Activated T-cell treated with anti-CD3 and anti-CD28 coated beads for 1 hour (primary cell): Measurements from ENCODE around the gene LMOD3.

Experiments
- DNase-seq: peaks from one replicate; pipeline ENCODE4 v3.0.0-alpha.2; 2020; ENCODE audit warnings: low read depth

Gene LMOD3

DNA sequence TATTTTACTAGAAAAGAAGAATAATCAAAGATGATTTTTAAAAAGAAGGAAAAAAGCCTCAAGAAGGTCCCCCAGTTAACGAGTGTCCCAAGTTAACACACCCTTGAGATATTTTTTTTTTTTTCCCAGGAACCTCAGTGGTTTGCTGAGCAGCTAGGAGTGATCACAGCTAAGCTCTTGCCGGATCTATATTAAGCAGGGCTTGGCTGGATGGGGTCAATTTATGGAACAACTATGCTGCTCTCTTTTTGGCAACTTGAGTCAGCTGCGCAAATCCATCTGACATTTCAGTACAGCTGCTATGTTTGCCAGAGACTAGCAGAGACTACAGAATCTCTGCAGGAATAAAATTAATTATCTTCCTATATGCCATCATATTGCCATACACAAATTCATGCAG is at the start of gene LMOD3:
Gene LMOD3 (minus strand): TSS at position 193 of the 400 bp plus-strand sequence. CDS start 209 bp downstream, outside the sequence.
- DNase-seq, result no peak

DNA sequence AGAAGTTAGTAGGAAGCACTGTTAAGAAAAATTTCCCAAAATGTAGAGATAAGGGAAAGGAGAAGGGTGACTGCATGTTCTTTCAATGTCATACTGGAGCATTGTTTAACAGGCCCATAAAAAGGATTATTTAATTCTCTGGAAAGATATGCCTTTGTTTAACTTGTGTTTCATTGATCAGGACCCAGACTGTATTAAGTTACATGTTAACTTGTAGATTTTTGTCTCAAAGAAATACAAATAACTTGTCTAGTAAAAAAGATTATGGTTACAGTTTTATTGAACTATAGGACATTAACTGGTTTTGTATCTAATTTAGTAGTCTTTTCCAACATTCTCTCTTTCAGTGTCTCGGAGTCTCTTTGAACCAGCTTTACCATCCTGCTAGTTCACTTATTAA is 49.7 kb upstream of the LMOD3 start:
- DNase-seq, result no peak

DNA sequence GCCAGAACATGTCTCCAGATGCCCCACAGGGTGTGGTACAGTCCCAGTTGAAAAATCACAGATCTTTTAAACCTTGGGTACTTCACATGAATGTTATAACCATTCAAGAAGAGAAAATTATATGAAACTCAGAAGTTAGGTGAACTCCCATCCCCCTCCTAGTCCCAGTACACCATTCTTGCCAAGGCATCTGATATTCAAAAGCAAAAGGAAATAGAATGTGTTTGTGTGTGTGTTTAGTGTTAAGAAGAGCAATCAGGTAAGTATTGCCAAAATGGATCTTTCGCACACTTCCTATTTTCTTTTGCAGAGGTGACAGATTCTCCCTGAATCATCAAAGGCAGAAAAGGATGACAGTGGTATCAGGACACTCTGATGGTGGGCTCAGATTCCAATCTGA is 44.1 kb upstream of the LMOD3 start:
- DNase-seq, result no peak

DNA sequence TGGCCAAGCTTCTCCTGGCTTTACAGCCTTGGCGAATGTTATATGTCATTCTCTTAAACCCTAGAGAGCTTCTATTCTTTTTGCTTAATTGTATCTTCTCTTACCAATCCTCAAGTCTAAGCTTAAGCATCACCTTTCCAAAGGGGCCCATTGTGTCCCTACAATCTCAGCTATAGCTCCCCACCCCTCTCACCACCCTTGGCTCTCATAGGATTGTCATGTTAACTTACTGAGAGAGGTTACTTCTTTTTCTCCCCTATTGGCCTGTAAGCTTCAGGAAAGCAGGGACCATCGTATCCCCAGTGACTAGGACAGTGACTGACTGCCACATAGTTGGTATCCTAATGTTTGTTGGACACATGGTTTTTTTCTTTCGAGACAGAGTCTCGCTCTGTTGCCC is 43.3 kb upstream of the LMOD3 start:
- DNase-seq, result no peak

DNA sequence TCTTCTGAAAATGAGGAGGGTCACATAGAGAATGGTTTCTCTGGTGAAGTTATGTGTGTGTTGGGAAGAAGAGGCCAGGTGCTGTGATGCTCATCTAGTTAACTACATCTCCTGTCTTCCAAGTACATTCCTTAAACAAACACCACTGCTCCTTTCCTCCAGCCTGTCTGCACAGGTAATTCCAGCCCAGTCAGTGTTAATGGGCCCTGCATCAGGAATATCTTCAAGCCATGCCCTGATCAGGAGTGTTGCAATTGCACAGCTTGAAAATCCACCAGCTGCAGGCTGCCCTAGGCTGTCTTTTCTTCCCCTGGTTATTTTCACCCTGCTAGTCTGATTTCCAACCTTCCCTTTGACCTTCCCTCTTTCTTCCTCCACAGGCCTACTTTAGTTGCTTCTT is 41.9 kb upstream of the LMOD3 start:
- no peak for DNase-seq

DNA sequence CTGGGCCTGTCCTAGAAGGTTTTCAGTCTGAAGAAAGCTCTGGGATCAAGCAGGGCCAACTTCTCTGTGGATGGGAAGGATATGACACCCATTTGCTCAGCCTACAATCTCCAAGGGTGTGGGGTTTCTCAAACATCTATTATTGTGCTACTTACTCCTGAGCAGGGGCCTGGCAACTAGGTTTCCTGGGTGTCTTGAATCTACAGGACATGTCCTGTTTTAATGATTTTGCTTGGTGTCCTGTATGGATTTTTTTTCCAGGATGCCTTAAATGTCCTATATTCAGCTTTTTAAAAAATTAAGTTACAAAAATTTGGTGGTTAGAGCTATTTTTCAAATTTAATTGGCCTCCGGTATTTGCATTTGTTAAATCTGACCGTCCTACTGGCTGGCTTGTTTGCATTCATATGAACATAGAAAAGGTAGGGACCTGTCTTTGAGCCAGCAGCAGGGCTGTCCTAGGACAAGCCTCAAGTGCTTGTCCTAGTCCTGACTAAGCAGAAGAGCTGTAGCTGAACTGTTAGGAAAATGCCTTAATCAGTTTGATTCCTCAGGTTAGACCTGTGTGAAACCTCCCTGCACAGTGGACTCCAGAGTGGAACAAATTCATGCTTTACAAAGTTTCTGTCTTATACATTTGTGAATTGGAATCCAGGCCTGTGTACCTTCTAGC is 40.0 kb upstream of the LMOD3 start:
- no peak for DNase-seq

DNA sequence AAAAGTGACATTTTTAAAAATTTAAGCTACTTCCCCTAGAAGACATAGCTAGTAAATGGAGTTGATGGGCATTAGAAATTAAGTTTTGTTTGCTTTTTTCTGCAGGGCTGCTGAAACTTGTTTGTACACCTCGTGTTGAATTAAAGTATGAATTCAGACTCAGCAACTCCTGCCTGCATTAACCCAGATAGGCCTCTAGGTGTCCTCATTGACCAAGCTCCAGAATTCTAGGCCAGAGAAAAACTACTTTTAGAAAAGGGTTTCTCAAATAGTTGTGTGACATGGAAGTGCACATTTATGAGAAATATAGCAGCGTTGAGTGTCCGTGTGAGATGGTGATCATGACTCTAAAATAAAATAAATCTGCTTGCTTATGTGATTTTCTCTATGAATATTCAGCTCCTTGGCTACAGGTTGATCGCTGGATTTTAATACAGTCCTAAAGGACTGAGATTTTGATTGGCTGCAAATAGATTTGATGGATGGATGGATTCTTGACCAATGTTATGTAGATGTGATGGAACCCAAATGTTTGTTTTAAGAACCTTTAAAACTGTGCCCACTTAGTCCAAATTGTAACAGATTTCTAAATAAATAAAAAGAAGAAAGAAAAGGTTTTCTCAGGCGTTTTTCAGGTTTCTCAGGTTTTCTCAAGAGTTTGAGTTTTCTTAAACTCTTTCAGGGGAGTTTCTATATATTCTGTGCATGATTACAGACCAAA is 39.4 kb upstream of the LMOD3 start:
- no peak for DNase-seq

DNA sequence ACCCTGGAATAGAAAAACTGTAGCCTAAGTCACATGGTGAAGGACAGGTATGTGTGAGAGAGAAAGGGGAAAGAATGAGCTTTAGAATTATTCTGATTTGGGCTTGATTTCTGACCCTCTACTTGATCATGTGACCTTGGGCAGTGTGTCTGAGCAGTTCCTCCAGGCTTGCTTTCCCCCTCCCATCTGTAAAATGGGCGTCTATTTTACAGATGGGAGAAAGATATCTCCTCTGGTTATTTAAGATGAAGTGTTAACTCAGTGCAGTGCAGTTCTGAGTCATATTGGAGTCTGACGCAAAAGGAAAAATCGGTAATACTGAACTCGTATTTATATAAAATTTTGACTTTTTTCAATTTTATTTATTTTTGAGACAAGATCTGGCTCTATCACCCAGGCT is 38.1 kb upstream of the LMOD3 start:
- no peak for DNase-seq

DNA sequence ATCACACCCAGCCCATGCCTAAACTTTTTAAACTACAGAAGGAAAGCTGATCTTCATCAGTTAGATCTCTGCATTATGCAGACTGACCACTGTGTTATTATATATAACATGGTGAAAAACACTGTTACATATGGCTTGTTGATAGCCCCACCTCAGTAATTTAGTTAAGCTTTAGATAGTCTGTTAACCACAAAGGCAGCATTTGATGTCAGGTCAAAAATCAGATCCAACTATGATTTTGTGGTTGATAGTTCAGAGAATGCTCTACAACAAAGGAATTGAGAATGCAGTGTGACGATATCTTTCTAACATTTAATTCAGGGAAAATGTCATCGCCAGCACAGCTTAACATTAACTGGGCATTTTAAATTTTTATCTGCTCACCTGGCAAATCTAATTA is 37.7 kb upstream of the LMOD3 start:
- no peak for DNase-seq

DNA sequence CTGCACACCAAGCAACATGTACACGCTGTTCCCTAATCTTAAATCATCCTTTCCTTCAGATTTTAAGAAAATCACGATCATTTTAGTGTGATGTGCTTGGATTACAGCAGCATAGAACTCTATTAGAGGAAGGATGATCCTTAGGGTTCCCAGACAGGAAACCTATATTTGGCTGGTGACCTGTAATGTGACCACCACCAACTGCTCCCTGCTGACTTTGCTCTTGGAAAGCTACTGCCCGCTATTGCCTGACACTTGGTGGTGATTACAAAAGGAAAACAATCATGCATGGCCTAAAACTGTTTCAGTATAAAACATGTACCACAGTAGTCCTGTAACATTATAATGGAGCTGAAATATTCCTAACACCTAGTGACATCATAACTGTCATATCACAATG is 27.2 kb upstream of the LMOD3 start:
- no peak for DNase-seq

DNA sequence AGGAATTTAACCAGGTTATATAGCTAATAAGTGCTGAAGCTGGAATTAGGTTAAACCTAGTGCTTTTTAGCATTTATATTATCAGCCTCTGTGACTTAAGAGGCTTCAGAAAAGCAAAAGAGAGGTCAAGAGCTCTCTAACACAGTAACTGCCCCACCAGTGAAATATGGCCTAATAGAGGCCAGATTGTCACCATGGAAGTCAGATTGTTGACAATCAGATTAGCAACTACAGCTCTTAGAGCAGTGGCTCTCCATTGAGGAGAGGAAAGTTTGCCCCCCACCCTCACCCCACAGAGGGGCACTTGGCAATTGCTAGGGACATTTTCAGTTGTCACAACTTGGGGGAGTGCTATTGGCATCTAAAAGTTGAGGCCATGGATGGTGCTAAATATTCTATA is 23.3 kb upstream of the LMOD3 start:
- no peak for DNase-seq

DNA sequence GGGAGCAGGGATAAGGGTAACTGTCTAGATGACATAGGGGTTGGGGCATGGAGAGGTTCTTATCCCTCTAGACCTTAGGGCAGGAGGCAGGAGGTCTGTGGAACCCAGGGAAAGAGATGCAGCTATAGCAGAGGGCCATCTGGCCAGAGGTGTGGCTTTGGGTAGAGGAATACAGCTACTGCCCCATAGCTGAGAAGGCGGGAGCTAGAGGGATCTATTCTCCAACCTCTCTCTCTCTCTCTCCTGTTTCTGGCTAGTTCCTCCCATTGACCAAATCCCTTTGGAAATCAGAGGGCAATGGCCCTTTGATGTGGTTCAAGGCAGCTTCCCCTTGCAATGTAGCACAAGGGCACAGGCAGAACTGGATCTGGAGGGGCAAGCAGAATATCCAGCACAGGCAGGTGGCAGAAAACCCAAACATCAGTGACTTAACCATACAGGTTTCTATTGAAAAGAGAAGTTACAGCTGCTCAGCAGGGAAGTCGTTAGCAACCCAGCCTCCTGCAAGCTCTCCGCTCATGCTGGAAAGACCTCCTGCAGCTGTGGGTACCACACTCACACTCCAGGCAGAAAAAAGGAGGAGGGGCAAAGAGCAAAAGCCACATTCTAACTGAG is 22.3 kb upstream of the LMOD3 start:
- DNase-seq, result no peak

DNA sequence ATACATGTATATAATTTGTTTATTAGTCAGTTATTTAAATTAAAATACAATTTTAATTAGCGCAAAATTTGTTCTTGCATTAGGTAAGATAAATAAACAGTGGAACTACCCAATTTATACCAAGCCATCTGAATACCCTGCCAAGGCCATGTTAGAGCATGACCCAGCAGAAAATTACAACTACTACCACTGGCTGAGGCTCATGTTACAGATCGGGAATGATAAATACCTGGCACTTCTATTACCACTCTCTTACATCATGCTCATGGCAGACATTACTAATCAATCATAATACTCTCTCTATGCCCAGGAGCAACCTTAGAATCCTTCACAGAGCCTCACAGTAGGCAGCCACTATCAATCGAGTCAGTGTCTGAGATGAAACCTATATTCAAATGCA is 21.2 kb upstream of the LMOD3 start:
- DNase-seq, result no peak

DNA sequence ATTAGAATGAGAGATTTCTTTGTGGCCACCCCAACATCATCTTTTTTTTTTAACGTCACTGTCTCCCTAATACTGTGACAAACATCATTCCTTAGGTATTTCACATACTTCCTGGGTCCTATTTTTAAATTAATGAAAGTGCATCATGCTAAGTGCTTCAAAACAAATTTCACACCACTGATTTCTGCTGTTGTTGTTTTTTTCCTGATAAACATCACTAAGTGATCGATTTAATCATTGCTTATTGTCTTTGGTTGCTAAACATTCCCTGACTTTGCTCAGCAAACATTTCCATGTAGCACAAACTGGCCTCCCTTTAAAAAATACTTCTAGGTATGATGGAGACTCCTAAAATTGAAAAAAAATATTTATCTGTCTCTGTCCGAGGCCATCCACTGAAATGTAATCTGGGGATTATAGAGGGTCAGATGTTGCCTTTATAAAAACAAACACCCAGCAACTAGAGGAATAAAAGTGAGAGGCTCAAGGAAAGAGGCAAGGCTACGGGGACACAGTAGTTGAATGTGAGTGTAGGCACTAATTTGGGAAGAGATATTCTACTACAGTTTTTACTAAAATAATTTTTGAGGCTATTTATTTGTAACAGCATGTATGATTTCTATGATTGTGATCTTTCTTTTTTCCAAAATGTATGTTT is 20.5 kb upstream of the LMOD3 start:
- DNase-seq, result no peak

DNA sequence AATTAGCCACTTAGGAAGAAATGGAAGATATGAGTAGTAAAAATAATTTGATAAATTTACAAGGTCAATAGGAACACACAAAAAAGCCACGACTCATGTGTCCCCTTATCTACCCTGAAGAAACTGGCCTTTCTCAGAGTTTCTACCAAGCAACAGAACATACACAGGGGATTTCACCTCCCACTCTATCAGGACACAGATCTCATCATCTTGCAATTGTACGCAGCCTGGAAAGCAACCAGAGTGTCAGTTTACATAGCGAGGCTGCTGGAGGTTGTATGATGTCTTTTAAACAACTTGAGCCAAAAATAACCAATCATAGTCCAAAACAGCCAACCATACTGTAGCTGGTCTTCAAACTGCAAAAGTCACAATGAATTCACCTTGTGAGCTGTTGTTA is 19.7 kb upstream of the LMOD3 start:
- DNase-seq, result no peak

DNA sequence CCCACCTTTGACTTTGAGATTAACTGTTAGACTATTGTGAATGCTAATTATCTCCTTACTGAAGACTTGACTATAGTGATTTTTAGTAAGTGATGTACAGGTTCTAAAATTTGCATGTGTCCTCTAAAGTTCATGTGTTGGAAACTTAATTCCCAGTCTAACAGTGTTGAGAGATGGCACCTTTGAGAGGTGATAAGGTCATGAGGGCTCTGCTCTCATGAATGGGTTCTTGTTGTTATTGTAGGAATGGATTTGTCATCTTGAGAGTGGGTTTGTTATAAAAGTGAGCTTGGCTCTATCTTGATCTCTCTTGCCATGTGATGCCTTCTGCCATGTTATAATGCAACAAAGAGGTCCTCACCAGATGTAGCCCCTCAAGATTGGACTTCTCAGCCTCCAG is 18.9 kb upstream of the LMOD3 start:
- DNase-seq, result no peak

DNA sequence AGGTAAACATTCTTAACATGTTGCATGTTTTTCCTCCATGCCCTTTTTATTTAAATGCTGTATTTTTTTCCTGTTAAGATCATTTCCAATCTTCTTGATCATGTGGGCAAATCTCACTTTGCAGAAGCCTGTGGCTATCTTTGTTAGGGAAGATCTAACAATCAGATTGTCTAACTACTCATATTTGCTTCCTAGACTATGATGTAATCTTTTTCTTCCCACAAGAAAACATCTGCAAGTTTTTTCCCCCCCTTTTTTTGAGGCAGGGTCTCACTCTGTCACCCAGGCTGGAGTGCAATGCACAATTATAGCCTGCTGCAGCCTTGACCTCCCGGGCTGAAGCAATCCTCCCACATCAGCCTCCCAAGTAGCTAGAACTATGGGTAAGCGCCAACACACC is 15.0 kb upstream of the LMOD3 start:
- DNase-seq, result no peak

DNA sequence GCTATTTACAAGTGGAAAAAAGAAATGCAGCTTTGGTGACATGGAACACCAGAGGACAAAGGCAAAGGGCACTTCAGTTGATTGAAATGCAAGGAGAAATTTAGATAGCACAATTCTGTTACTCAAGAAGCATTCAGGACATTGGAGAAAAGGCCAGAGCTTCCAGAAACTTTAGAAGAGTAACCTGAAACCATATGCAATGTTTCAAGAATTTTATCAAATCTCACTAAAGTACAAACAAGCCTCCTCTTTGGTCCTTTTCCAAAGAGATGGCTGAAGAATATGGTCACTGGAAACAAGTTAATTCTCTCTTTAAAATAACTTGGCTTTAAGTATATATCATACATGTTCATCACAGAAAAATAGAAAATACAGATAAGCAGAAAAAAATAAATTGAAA is 14.6 kb upstream of the LMOD3 start:
- no peak for DNase-seq

DNA sequence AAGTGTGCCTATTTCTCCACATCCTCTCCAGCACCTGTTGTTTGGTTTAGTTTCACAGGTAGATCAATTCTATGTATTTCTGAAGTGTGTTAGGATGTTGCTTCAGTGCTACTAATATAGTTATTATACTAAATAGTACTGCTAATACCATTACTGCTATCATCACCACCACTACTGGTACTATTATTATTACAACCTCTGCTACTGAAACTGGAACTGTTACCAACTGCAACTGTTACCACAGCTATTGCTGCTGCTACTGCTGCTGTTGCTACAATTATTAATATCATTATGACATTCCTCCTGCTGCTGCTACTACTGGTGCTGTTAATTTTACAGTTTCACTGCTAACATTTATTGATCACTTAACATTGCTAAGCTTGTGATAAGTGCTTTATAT is 8.3 kb upstream of the LMOD3 start:
- no peak for DNase-seq

DNA sequence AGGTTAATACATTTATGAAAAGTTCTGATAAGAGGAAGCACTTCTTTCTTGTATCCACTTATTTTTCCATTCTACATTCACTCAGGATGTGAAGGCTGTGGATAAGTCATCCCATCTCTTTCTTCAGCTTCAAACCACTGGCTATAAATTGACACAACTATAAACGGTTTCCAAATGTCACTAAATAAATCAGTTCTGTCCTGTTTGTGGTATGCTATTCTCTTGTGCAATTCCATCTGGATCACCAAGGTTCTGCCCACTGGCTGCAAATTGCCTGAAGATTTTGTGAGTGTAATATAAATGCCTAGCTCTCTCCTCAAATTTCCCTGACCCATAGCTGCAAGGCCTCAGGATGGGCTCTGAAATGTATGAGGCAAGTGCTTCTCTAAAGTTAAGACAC is 7.1 kb upstream of the LMOD3 start:
- DNase-seq, result no peak

DNA sequence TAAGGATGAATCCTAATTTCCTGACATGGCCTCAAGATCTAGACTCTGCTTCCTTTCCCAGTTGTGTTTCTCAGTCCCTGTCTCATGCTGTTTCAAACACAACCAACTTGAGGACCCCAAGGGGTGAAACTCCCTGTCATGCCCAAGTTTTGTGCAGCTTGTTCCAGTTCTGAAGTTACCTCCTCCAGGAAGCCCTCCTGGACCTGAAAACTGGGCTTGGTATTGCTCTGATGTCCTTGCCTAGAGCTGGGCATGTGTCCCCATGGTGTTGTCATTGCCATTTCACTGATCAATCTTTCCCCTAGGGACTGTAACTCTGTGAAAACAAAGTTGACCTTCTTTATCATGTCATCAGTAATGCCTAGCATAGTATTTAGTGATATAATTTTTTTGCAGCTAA is 6.1 kb upstream of the LMOD3 start:
- no peak for DNase-seq

DNA sequence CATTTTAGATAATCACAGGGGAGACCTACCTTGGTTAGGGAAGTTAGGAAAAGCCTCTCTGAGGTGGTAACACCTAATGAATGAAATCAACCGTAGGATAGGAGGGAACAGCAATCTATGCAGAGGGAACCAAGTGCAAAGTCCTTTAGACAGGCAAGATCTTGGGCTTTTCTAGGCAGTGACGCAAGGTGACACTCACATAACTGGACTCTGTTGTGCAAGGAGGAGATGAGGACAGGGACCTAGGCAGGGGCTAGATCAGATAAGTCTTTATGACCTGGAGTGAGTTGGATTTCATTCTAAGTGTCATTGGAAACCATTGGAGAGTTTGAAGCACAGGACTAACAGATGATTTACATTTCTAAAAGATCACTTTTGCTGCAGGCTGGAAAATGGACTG is 4.6 kb upstream of the LMOD3 start:
- no peak for DNase-seq

DNA sequence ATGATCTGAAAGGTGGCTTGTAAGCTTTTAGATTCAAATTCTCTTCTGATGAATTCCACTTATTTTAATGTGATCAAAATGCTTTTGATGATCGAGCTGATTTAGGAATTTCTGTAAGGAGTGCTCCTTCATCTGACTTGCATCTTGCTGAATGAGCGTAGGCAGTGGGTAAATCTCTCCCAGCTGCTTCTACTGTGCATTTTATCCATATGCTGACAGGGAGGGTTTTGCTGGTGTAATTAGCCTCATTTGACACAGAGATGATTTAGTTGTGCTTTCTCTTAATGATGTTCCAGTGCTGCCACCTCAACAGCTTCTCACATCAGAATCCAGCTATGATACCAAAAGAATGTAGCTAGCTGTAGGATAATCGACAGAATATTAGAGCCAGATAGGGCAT is 3.8 kb upstream of the LMOD3 start:
- no peak for DNase-seq
